ENCODE results near the gene SMYD2.

- TF ChIP-seq GATA2 (IDR thresholded peaks at IDR 0.05; ENCODE audit: low read depth, low read length), result no peak
- TF ChIP-seq GATA3 (IDR thresholded peaks at IDR 0.05; ENCODE audit: low read depth, low read length), result no peak
Measured at GRCh38 chr1:214377485-214377884, 96.5 kb downstream of the SMYD2 start.
